Suprapubic skin (tissue), 4 donors: Measurements from ENCODE around the gene CDYL2. TPM values are rescaled to one million over a fixed set of nuclear protein-coding genes. Genes with fewer than 3 reads are reported as not detected.
"Not testable (repeated sequence)": the region's sequence is repeated elsewhere in the genome, so short reads cannot be mapped to it uniquely, and the experiment has no call there.

Experiments used
- DNase-seq, 2 donors: peaks; one replicate each; pipeline ENCODE4 v3.0.0-alpha.2; 2019; ENCODE audit warnings: low spot score in 2 of 2
- H3K27ac ChIP-seq: fragments of 200-600 bp; sonication (generic); one replicate; pipeline ENCODE4 v1.5.1; 2019
- H3K27me3 ChIP-seq: fragments of 200-600 bp; sonication (generic); one replicate; pipeline ENCODE4 v1.5.1; 2019
- H3K36me3 ChIP-seq: fragments of 200-600 bp; sonication (generic); one replicate; pipeline ENCODE4 v1.5.1; 2019
- H3K4me1 ChIP-seq: fragments of 200-600 bp; sonication (generic); one replicate; pipeline ENCODE4 v1.5.1; 2019
- H3K4me3 ChIP-seq: fragments of 200-600 bp; sonication (generic); one replicate; pipeline ENCODE4 v1.5.1; 2019; ENCODE audit warnings: mild to moderate bottlenecking
- H3K9me3 ChIP-seq: fragments of 200-600 bp; sonication (generic); one replicate; pipeline ENCODE4 v1.5.1; 2019
- EP300 ChIP-seq: sonication (generic); formaldehyde crosslinking; IDR thresholded peaks from one replicate; pipeline ENCODE4 v1.6.1; 2017; ENCODE audit warnings: antibody characterized with exemption
- POLR2A ChIP-seq, 2 donors: fragments of 450-650 bp; IDR thresholded peaks; one replicate each; pipeline ENCODE4 v1.6.1; 2017; ENCODE audit warnings: antibody characterized with exemption in 2 of 2, mild to moderate bottlenecking in 2 of 2, moderate library complexity in 2 of 2
- POLR2AphosphoS5 ChIP-seq, 3 donors: sonication (generic); formaldehyde crosslinking; IDR thresholded peaks; one replicate each; pipeline ENCODE4 v1.6.1; 2017; ENCODE audit warnings: antibody characterized with exemption in 3 of 3
- WGBS: methylation state at CpG from one replicate; pipeline ENCODE4 v1.1.5; 2018; 5-methylcytosine and 5-hydroxymethylcytosine counted together
- total RNA-seq, 4 donors: library from RNA; depleted of rRNA; stranded (reverse); fragments of >200 nt; gene quantifications; one replicate each; pipeline ENCODE4 v1.1.0, GENCODE V29; 2016
- TF ChIP-seq, protein P1 (sequence below), 2 donors: fragments of 200-600 bp in 1 of 2; fragments of 450-650 bp in 1 of 2; sonication (generic) in 1 of 2; IDR thresholded peaks; one replicate each; pipeline ENCODE4 v1.5.1; 2016 to 2019; ENCODE audit warnings: antibody characterized with exemption in 2 of 2, mild to moderate bottlenecking in 1 of 2, moderate library complexity in 1 of 2

The CDYL2 gene
- total RNA-seq, 4 donors from 2014 or later: 2.8 to 8.2 (median 3.9) TPM

DNA sequence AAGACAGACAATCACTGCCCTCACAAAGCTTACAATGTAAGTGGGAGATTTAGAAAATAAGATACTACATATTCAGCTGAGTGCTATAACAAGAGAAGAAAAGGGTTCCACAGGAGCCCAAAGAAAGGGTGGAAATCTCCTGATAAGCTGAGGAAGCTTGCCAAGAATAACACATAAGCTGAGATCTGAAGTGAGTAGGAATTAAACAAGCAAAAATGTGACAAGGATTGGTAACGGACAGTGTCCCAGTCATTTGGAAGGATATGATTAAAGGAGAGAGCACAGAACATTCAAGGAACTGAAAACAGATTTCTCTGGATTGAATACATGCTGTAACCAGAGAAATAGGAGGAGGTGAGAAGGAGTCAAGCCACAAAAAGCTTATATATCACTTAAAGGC, 13.0 kb downstream of the CDYL2 start:
- 57% methylated on average over 1 of the region's 1 CpG for WGBS

DNA sequence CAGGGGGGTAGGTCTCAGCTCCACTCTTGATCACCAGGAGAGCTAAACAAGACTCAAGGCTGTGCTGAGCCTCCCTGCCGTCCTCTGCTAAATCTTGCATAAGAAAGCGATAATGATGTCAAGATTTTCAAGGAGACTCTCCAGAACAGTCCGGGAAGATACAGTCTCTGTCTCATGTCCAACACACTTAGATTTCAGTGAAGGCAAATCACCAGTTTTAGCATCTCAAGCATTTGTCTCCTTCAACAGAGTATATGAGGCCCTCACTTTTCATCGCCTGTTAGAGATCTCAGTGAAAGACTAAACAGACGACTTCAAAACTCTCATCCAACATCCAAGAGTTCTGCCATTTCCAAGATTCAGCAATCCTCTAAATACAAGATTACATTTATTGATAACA, 13.6 kb downstream of the CDYL2 start:
- Histone ChIP-seq H3K4me1 (no peaks in the 10 kb centered on the region), H3K27ac (no peak overlapping the region), H3K27me3 (no peaks in the 10 kb centered on the region), H3K9me3 (no peaks in the 10 kb centered on the region), H3K36me3 (no peaks in the 10 kb centered on the region), H3K4me3 (no peak overlapping the region)
- WGBS: 88% methylated on average over 5 of the region's 5 CpGs
- TF ChIP-seq POLR2A (IDR thresholded peaks at IDR 0.05) (no peak), EP300 (no peak), POLR2AphosphoS5 (IDR thresholded peaks at IDR 0.05) (no peak)
- TF ChIP-seq, protein P1, sequence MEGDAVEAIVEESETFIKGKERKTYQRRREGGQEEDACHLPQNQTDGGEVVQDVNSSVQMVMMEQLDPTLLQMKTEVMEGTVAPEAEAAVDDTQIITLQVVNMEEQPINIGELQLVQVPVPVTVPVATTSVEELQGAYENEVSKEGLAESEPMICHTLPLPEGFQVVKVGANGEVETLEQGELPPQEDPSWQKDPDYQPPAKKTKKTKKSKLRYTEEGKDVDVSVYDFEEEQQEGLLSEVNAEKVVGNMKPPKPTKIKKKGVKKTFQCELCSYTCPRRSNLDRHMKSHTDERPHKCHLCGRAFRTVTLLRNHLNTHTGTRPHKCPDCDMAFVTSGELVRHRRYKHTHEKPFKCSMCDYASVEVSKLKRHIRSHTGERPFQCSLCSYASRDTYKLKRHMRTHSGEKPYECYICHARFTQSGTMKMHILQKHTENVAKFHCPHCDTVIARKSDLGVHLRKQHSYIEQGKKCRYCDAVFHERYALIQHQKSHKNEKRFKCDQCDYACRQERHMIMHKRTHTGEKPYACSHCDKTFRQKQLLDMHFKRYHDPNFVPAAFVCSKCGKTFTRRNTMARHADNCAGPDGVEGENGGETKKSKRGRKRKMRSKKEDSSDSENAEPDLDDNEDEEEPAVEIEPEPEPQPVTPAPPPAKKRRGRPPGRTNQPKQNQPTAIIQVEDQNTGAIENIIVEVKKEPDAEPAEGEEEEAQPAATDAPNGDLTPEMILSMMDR (IDR thresholded peaks at IDR 0.05): no peak
- DNase-seq: no peak

More for the DNA sequence above, 13.0 kb downstream of the CDYL2 start:
- Histone ChIP-seq H3K27ac (no peak overlapping the region), H3K27me3 (no peaks in the 10 kb centered on the region), H3K4me1 (no peaks in the 10 kb centered on the region), H3K36me3 (no peaks in the 10 kb centered on the region), H3K9me3 (no peaks in the 10 kb centered on the region), H3K4me3 (no peak overlapping the region)
- no peak for DNase-seq
- TF ChIP-seq POLR2A (IDR thresholded peaks at IDR 0.05) (no peak), POLR2AphosphoS5 (IDR thresholded peaks at IDR 0.05) (no peak), EP300 (no peak)
- TF ChIP-seq, protein P1 (IDR thresholded peaks at IDR 0.05): no peak

DNA sequence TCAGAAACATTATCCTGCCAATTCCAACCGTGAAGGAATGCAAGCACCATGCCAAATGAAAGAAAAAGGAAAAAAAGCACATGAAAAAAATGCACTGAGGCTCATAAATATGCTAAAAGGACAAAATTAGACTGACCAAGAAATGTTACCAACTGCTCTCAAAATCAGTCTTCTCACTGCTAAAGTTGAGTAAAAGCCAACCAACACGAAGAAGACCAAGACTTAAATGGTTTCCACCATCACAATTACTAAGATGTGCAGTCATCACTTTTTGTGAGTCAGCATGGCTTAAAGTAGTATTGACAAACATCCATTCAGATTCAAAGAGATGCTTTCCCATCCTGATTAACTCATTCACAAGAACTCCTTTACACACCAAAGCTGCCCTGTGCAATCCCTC, 16.4 kb downstream of the CDYL2 start:
- H3K36me3 ChIP-seq: no peaks in the 10 kb centered on the region
- no peaks in the 10 kb centered on the region for H3K27me3 ChIP-seq
- no peaks in the 10 kb centered on the region for H3K4me1 ChIP-seq
- H3K9me3 ChIP-seq: peaks cover 3% of the 10 kb centered on the region
- H3K4me3 ChIP-seq: no peak overlapping the region
- 29% methylated on average over 2 of the region's 2 CpGs for WGBS
- H3K27ac ChIP-seq: no peak overlapping the region
- DNase-seq: no peak
- TF ChIP-seq, protein P1 (IDR thresholded peaks at IDR 0.05): no peak
- TF ChIP-seq POLR2A (IDR thresholded peaks at IDR 0.05) (no peak), EP300 (no peak), POLR2AphosphoS5 (IDR thresholded peaks at IDR 0.05) (no peak)

DNA sequence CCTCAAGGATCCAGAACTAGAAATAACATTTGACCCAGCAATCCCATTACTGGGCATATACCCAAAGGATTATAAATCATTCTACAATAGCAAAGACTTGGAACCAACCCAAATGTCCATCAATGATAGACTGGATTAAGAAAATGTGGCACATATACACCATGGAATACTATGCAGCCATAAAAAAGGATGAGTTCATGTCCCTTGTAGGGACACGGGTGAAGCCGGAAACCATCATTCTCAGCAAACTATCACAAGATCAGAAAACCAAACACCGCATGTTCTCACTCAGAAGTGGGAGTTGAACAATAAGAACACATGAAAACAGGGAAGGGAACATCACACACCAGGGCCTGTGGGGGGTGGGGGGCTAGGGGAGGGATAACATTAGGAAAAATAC, 17.8 kb downstream of the CDYL2 start:
- H3K4me1 ChIP-seq, DNase-seq, H3K4me3 ChIP-seq, H3K27ac ChIP-seq, H3K36me3 ChIP-seq, H3K27me3 ChIP-seq: not testable (repeated sequence)
- H3K9me3 ChIP-seq: peaks cover 13% of the 10 kb centered on the region
- 95% methylated on average over 3 of the region's 3 CpGs for WGBS

DNA sequence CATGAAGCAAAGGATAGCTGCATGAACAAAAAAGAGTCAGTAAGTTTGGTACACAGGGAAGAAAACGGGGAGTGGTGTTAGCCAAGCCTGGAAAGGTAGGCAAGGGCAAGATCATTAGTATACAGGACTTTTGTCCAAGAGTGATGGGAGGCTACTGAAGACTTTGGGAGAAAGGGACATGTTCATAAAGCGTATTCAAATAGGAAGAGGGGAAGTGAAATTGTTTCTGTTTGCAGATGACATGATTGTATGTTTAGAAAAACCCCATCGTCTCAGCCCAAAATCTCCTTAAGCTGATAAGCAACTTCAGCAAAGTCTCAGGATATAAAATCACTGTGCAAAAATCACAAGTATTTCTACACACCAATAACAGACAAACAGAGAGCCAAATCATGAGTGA, 19.4 kb downstream of the CDYL2 start:
- no peak overlapping the region for H3K4me3 ChIP-seq
- no peak for DNase-seq
- H3K27me3 ChIP-seq: no peaks in the 10 kb centered on the region
- H3K27ac ChIP-seq: no peak overlapping the region
- 97% methylated on average over 3 of the region's 3 CpGs for WGBS
- H3K4me1 ChIP-seq: no peaks in the 10 kb centered on the region
- no peaks in the 10 kb centered on the region for H3K36me3 ChIP-seq
- H3K9me3 ChIP-seq: peaks cover 13% of the 10 kb centered on the region
- TF ChIP-seq POLR2AphosphoS5 (IDR thresholded peaks at IDR 0.05) (no peak), EP300 (no peak), POLR2A (IDR thresholded peaks at IDR 0.05) (no peak)
- TF ChIP-seq, protein P1 (IDR thresholded peaks at IDR 0.05): no peak

DNA sequence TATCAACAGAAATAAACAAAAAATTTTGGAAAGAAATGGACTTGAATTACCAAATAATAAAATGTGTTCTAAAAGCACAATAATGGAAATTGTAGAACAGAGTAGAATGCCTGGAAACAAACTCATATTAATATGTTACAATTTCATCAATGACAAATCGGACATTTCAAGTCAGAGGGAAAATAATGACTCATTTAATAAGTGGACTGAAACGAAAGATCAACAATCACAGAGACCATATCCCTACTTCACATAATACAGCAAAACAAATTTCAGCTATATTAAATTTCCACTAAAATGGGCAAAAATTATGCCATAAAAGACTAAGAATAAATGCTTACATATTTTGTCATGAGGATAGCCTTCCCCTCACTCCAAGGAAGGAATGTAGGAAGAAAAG, 25.7 kb downstream of the CDYL2 start:
- TF ChIP-seq POLR2AphosphoS5 (IDR thresholded peaks at IDR 0.05) (no peak), POLR2A (IDR thresholded peaks at IDR 0.05) (no peak), EP300 (no peak)
- TF ChIP-seq, protein P1 (IDR thresholded peaks at IDR 0.05): no peak
- no peak for DNase-seq

More for the DNA sequence above, 25.7 kb downstream of the CDYL2 start:
- Histone ChIP-seq H3K36me3 (no peaks in the 10 kb centered on the region), H3K9me3 (peaks cover 13% of the 10 kb centered on the region), H3K27me3 (no peaks in the 10 kb centered on the region), H3K4me1 (no peaks in the 10 kb centered on the region), H3K4me3 (no peak overlapping the region), H3K27ac (no peak overlapping the region)
- 70% methylated on average over 2 of the region's 2 CpGs for WGBS
